ENCODE results near the gene NKIRAS1. TPM values are rescaled to one million over a fixed set of nuclear protein-coding genes. Genes with fewer than 3 reads are reported as not detected.

NKIRAS1 gene
- total and polyA plus RNA-seq, 2 of the 8 experiments (the other 6 are each of a cell fraction or from before 2014, with no cell fraction given) = 3.4 to 7.0 TPM

GRCh38 chr3:23961913-23962312 lies 45.1 kb upstream of the NKIRAS1 start:
- DNase-seq (ENCODE audit: low read depth in 1 of 2, low spot score in 2 of 2) (no peak), FAIRE-seq (no peak)
- Histone ChIP-seq H2AFZ (ENCODE audit: low read length) (no peak overlapping the region), H4K91ac (replicated peaks; ENCODE audit: insufficient read length, low read length) (no peak overlapping the region), H3K27me3 (replicated peaks in 1 of 4; ENCODE audit: control insufficient read depth in 3 of 4, extremely low read depth in 1 of 4, insufficient read depth in 3 of 4, low read length in 3 of 4) (no peaks in the 10 kb centered on the region), H4K8ac (ENCODE audit: extremely low read depth, insufficient read depth, low read length) (no peak overlapping the region), H3K9ac (replicated peaks in 1 of 4; ENCODE audit: extremely low read depth in 1 of 4, low read depth in 3 of 4, low read length in 3 of 4) (no peak overlapping the region), H3K27ac (ENCODE audit: low read depth, low read length) (no peak overlapping the region), H3K56ac (replicated peaks; ENCODE audit: insufficient read length, low read depth, low read length) (no peak overlapping the region), H3K23me2 (ENCODE audit: low read depth, low read length) (no peaks in the 10 kb centered on the region), H3K4me2 (ENCODE audit: insufficient read depth in 1 of 2, low read depth in 2 of 2, low read length in 2 of 2) (no peak overlapping the region), H3K36me3 (ENCODE audit: control insufficient read depth in 2 of 4, insufficient read depth in 4 of 4, low read length in 3 of 4) (peaks cover 0 to 63% (median 11%) of the 10 kb centered on the region in 4 experiments; a peak in 6 of 8 replicates), H2BK120ac (replicated peaks; ENCODE audit: low read depth, low read length) (no peak overlapping the region), H3K23ac (ENCODE audit: insufficient read length) (no peak overlapping the region), H2BK12ac (ENCODE audit: low read depth, low read length) (no peak overlapping the region), H3K9me3 (ENCODE audit: insufficient read depth in 2 of 2, low read depth in 1 of 2, low read length in 1 of 2) (no peaks in the 10 kb centered on the region), H3K18ac (ENCODE audit: extremely low read depth, low read length) (no peak overlapping the region), H2BK5ac (ENCODE audit: low read depth, low read length) (no peak overlapping the region), H3K14ac (ENCODE audit: insufficient read length) (no peak overlapping the region), H2BK20ac (ENCODE audit: low read length) (no peak overlapping the region), H3K79me2 (ENCODE audit: control insufficient read depth in 1 of 2, insufficient read depth in 2 of 2, low read length in 2 of 2) (peaks cover 0 to 8% of the 10 kb centered on the region in 2 experiments; a peak in 1 of 4 replicates), H3K4me1 (replicated peaks in 1 of 4; ENCODE audit: control insufficient read depth in 3 of 4, insufficient read depth in 4 of 4, low read length in 3 of 4) (no peaks in the 10 kb centered on the region), H4K20me1 (replicated peaks in 1 of 2; ENCODE audit: control insufficient read depth in 1 of 2, insufficient read depth in 2 of 2, low read length in 2 of 2) (no peaks in the 10 kb centered on the region), H4K5ac (ENCODE audit: insufficient read length, low read depth, low read length) (no peak overlapping the region), H2BK15ac (ENCODE audit: low read length) (no peak overlapping the region), H3K4me3 (ENCODE audit: extremely low read depth in 1 of 4, insufficient read depth in 2 of 4, low read depth in 3 of 4, low read length in 4 of 4) (no peak overlapping the region), H3K4ac (replicated peaks; ENCODE audit: insufficient read length, low read depth, low read length) (no peak overlapping the region), H3K79me1 (ENCODE audit: low read depth, low read length) (no peaks in the 10 kb centered on the region), H2AK5ac (ENCODE audit: low read depth, low read length) (no peak overlapping the region)
- ChIA-PET POLR2A (ENCODE audit: partially characterized antibody) (interaction anchor here (2.3 kb wide), 1 partner anchor 45 kb away, joined by 14 read pairs; the partner anchor contains the start of genes NKIRAS1 and RPL15), CTCF (ENCODE audit: partially characterized antibody) (interaction anchor here (0.9 to 2.4 kb wide), 2 partner anchors 12 to 40 kb away, joined by 3 to 6 read pairs; no protein-coding TSS in a partner anchor)
- 94% methylated on average over 5 of the region's 5 CpGs; no CpG with 5 or more reads in 1 of the 2 experiments for WGBS, 2 experiments (ENCODE audit: extremely low coverage in 1 of 2, insufficient coverage in 1 of 2, insufficient read length in 1 of 2, insufficient replicate concordance in 2 of 2, low coverage in 1 of 2, low lambda C conversion rate in 2 of 2, missing lambda C conversion rate in 1 of 2)
- TF ChIP-seq TAF7 (optimal IDR thresholded peaks at IDR 0.05; ENCODE audit: borderline replicate concordance, low read depth, low read length) = no peak
- no peak for TF ChIP-seq RXRA (IDR thresholded peaks at IDR 0.05; ENCODE audit: insufficient read depth, low read depth, low read length)
- TF ChIP-seq CHD2 (IDR thresholded peaks at IDR 0.05; ENCODE audit: low read length) = no peak
- TF ChIP-seq MAFK (IDR thresholded peaks at IDR 0.05; ENCODE audit: low read depth, low read length) = no peak

Data from H1 (cell line).